HEK293T (cell line): ENCODE results near the gene PLK3.
"Not testable (repeated sequence)": the region's sequence is repeated elsewhere in the genome, so short reads cannot be mapped to it uniquely, and the experiment has no call there.

ENCODE experiments used
- CTCF ChIA-PET: fragments of 350-600 bp; formaldehyde crosslinking; extraction: SDS; loops from one replicate; lab custom pipeline; 2021; ENCODE audit warnings: antibody characterized with exemption, inconsistent platforms; lab: Yijun Ruan, JAX
- POLR2A ChIA-PET: fragments of 350-600 bp; formaldehyde crosslinking; extraction: SDS; loops from one replicate; lab custom pipeline; 2020; ENCODE audit warnings: antibody characterized with exemption, inconsistent platforms; lab: Yijun Ruan, JAX
- DNase-seq: peaks from one replicate; pipeline ENCODE4 v3.0.0; 2012; ENCODE audit warnings: mixed read lengths; ENCODE audit errors: extremely low spot score
- ARNT ChIP-seq: fragments of 450-650 bp; IDR thresholded peaks from 2 replicates; pipeline ENCODE4 v1.6.1; 2017; ENCODE audit warnings: mild to moderate bottlenecking
- BHLHE40 ChIP-seq: fragments of 450-650 bp; IDR thresholded peaks from 2 replicates; pipeline ENCODE4 v1.6.1; 2016; ENCODE audit warnings: mild to moderate bottlenecking, moderate library complexity, borderline replicate concordance
- CTBP1 ChIP-seq: fragments of 450-650 bp; IDR thresholded peaks from 2 replicates; pipeline ENCODE4 v1.6.1; 2016; ENCODE audit warnings: borderline replicate concordance
- ELF4 ChIP-seq: fragments of 450-650 bp; IDR thresholded peaks from 2 replicates; pipeline ENCODE4 v1.6.1; 2017; ENCODE audit warnings: antibody characterized with exemption
- FOXA1 ChIP-seq: fragments of 450-650 bp; IDR thresholded peaks from 2 replicates; pipeline ENCODE4 v1.6.1; 2016; ENCODE audit warnings: mild to moderate bottlenecking
- FOXK2 ChIP-seq: fragments of 450-650 bp; IDR thresholded peaks from 2 replicates; pipeline ENCODE4 v1.6.1; 2016; ENCODE audit warnings: mild to moderate bottlenecking
- FOXM1 ChIP-seq: fragments of 450-650 bp; IDR thresholded peaks from 2 replicates; pipeline ENCODE4 v1.6.1; 2017; ENCODE audit warnings: mild to moderate bottlenecking, borderline replicate concordance
- HDGF ChIP-seq: fragments of 450-650 bp; IDR thresholded peaks from 2 replicates; pipeline ENCODE4 v1.6.1; 2017; ENCODE audit warnings: antibody characterized with exemption, borderline replicate concordance
- L3MBTL2 ChIP-seq: fragments of 450-650 bp; conservative IDR thresholded peaks from 2 replicates; pipeline ENCODE4 v1.6.1; 2016; ENCODE audit warnings: mild to moderate bottlenecking
- LEF1 ChIP-seq: fragments of 450-650 bp; IDR thresholded peaks from 2 replicates; pipeline ENCODE4 v1.6.1; 2017; ENCODE audit warnings: mild to moderate bottlenecking, borderline replicate concordance
- NFRKB ChIP-seq: fragments of 450-650 bp; IDR thresholded peaks from 2 replicates; pipeline ENCODE4 v1.6.1; 2016; ENCODE audit warnings: mild to moderate bottlenecking, moderate library complexity
- SP1 ChIP-seq: fragments of 450-650 bp; IDR thresholded peaks from 2 replicates; pipeline ENCODE4 v1.6.1; 2017
- SUZ12 ChIP-seq: fragments of 450-650 bp; IDR thresholded peaks from 2 replicates; pipeline ENCODE4 v1.6.1; 2016; ENCODE audit warnings: mild to moderate bottlenecking
- TARDBP ChIP-seq: fragments of 450-650 bp; IDR thresholded peaks from 2 replicates; pipeline ENCODE4 v1.6.1; 2016
- ZNF384 ChIP-seq: fragments of 450-650 bp; IDR thresholded peaks from 2 replicates; pipeline ENCODE4 v1.6.1; 2016
- TF ChIP-seq, protein P1 (sequence below): fragments of 450-650 bp; IDR thresholded peaks from 2 replicates; pipeline ENCODE4 v1.6.1; 2016

Gene PLK3

DNA sequence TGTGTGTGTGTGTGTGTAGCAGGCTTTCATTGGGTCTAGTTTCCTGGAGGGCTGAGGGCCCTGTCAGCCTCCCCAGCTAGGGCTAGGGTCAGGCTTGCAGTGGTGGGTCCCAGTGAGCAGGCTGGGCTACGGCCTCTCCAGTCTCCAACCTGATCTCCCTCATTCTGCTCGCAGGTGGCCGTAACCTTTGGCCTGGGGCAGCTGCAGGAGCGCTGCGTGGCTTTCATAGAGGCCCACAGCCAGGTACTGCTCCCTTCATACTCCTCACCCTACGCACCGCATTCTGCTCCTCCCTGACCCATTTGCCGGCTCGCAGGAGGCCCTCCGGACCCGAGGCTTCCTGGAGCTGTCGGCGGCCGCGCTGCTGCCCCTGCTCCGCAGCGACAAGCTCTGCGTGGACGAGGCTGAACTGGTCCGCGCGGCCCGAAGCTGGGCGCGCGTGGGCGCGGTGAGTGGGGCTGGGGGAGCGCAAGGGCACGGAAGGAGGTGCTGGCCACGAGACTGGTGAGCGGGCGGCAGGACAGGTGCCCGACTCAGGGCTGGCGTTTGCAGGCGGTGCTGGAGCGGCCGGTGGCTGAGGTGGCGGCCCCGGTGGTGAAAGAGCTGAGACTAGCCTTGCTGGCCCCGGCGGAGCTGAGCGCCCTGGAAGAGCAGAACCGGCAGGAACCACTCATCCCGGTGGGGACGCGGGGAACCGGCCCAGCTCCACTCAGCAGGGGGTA, 12.8 kb downstream of the PLK3 start:
- POLR2A ChIA-PET: interaction anchor here (0.9 to 2.9 kb wide), 2 partner anchors 13 to 38 kb away, joined by 4 to 7 read pairs; partner anchors contain the start of gene PLK3
- DNase-seq: no peak
- TF ChIP-seq ARNT: no peak
- no peak for TF ChIP-seq SUZ12
- no peak for TF ChIP-seq FOXA1
- TF ChIP-seq ELF4: no peak
- no peak for TF ChIP-seq FOXK2
- no peak for TF ChIP-seq BHLHE40
- TF ChIP-seq L3MBTL2: no peak
- no peak for TF ChIP-seq FOXM1
- TF ChIP-seq LEF1: no peak
- TF ChIP-seq, protein P1, sequence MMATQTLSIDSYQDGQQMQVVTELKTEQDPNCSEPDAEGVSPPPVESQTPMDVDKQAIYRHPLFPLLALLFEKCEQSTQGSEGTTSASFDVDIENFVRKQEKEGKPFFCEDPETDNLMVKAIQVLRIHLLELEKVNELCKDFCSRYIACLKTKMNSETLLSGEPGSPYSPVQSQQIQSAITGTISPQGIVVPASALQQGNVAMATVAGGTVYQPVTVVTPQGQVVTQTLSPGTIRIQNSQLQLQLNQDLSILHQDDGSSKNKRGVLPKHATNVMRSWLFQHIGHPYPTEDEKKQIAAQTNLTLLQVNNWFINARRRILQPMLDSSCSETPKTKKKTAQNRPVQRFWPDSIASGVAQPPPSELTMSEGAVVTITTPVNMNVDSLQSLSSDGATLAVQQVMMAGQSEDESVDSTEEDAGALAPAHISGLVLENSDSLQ: no peak
- TF ChIP-seq ZNF384: no peak
- TF ChIP-seq TARDBP: no peak
- no peak for TF ChIP-seq HDGF
- TF ChIP-seq SP1: no peak
- TF ChIP-seq CTBP1: no peak
- TF ChIP-seq NFRKB: no peak
- CTCF ChIA-PET: no interaction called here

DNA sequence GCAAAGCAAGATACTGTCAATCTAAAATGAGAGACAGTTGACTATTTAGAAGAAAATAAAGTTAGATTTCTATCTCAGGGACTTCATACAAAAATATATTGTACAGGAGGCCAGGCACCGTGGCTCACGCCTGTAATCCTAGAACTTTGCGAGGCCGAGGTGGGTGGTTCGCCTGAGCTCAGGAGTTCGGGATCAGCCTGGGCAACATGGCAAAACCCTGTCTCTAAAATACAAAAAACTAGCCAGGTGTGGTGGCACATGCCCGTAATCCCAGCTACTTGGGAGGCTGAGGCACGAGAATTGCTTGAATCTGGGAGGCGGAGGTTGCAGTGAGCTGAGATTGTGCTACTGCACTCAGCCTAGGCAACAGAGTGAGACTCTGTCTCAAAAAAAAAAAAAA, 15.7 kb downstream of the PLK3 start:
- POLR2A ChIA-PET: interaction anchor here (0.9 to 1.2 kb wide), 2 partner anchors 16 to 40 kb away, joined by 3 read pairs; partner anchors contain the start of genes PLK3 and RPS8
- CTCF ChIA-PET: not testable (repeated sequence)

DNA sequence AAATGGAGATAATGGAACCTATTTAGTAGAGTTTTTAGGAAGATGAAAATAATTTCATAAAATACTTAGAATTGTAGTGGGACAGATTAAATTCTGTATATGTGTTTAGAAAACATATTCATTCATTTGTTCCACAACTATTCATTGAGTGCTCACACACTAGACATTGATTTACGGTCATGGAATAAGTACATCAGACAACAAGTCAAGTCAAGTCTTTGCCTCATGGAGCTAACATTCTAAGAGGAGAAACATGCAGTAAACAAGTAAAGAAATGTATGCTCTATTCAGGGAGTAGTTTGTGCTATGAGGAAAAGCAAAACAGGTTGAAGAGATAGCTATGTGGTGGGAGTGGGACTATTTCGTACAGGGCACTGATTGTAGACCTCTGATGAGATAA, 17.1 kb downstream of the PLK3 start:
- CTCF ChIA-PET: no interaction called here
- POLR2A ChIA-PET: interaction anchor here (1.6 to 6.8 kb wide), 3 partner anchors 9 to 96 kb away, joined by 8 to 137 read pairs (median 60); partner anchors contain the start of genes BTBD19, DYNLT4 and PLK3
- DNase-seq: no peak
- TF ChIP-seq, protein P1: no peak
- TF ChIP-seq SP1 (no peak), ZNF384 (no peak)

More for the DNA sequence above, 15.7 kb downstream of the PLK3 start:
- not testable (repeated sequence) for DNase-seq

DNA sequence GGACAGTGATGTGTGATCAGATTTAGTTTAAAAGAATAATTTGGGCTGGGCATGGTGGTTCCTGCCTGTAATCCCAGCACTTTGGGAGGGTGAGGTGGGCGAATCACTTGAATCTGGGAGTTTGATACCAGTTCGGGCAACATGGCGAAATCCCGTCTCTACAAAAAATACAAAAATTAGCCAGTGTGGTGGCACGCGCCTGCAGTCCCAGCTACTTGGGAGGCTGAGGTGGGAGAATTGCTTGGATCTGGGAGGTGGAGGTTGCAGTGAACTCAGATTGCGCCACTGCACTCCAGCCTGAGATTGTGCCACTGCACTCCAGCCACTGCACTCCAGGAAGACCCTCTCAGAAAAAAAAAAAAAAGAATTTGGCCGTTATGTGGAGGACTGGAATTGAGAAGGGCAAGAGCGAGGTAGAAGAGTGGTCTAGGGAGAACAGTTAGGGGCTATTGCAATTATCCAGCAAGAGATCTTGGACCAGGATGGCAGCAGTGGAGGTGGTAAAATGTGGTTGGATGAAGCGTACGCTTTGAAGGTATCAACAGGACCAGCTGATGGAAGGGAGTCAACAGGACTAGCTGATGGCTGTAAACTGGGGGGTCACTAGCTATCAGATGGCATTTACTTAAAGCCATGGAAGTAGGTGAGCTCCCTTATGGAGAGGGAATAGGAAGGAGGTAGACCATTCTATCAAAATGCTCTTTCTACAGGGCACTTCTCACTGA, 17.8 kb downstream of the PLK3 start:
- TF ChIP-seq ARNT: no peak
- TF ChIP-seq ZNF384: no peak
- no peak for TF ChIP-seq SP1
- TF ChIP-seq, protein P1: no peak
- no peak for TF ChIP-seq HDGF
- CTCF ChIA-PET: interaction anchor here (0.7 kb wide), 1 partner anchor 25 kb away, joined by 3 read pairs; no protein-coding TSS in a partner anchor
- POLR2A ChIA-PET: interaction anchor here (1.6 to 6.8 kb wide), 3 partner anchors 9 to 96 kb away, joined by 8 to 137 read pairs (median 60); partner anchors contain the start of genes BTBD19, DYNLT4 and PLK3

DNA sequence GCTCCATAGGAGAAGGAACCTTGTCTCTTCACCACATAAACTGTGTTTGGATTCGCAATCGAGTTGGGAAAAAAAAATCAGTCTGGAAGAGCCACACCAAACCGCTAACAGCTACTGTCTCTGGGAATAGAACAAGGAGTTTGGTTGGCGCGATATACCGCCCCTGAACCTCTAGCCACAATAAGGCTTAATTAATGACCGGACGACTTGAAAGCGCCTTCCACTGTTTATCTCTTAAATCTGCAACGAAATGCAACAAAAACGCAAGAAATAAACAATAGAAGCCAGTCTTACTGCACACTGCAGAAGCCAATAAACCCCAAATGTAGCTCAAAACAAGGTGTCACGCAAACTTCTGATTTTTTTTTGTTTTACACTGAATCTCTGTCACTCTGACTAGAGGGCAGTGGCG, 19.0 kb downstream of the PLK3 start:
- CTCF ChIA-PET: interaction anchor here (0.6 to 1.4 kb wide), 6 partner anchors 19 to 574 kb away, joined by 3 to 8 read pairs (median 4); partner anchors contain the start of gene PLK3

More for the DNA sequence above, 17.8 kb downstream of the PLK3 start:
- no peak for DNase-seq

DNA sequence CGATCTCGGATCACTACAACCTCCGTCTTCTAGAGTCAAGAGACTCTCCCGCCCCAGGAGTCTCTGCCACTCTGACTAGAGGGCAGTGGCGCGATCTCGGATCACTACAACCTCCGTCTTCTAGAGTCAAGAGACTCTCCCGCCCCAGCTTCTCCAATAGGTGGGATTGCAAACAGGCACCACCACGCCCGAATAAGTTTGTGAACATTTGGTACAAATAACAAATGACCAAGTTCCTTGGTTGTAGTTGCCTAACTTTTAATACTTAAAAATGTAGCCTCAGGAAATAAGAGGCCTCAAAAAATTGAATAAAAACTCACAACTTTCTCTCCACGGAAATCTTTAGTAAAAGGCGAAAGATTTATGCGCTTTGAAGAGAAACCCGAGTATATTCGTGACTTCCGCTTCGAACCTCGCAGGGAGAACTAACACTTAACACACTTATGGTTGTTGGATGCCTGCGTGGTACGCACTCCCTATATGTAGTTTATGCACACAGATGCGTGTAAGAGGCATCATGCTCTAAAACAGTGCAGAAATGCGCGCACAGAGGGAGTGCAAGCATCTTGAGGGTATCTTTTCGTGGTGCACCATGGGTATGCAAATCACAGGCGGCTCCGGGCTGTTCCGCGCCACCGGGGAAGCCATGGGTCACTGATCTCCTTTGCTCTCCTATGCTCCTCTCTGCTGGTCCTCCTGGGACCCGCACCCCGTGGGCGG, 19.6 kb downstream of the PLK3 start:
- CTCF ChIA-PET: interaction anchor here (0.6 to 1.4 kb wide), 5 partner anchors 20 to 574 kb away, joined by 3 to 8 read pairs (median 4); partner anchors contain the start of gene PLK3
- DNase-seq: peak; percentile 85
- peak; percentile 60; the same call in 1 of the 2 replicates for TF ChIP-seq NFRKB
- no peak for TF ChIP-seq L3MBTL2
- peak; percentile 70; the same call in 1 of the 2 replicates for TF ChIP-seq TARDBP
- TF ChIP-seq, protein P1: peak; percentile 75
- no peak for TF ChIP-seq SP1
- TF ChIP-seq ARNT: peak; percentile 65; the same call in 1 of the 2 replicates
- peak; percentile 46; the same call in 1 of the 2 replicates for TF ChIP-seq BHLHE40
- no peak for TF ChIP-seq FOXA1
- peak; percentile 48 for TF ChIP-seq CTBP1
- TF ChIP-seq SUZ12: peak; percentile 78
- TF ChIP-seq FOXK2: peak; percentile 65; the same call in 1 of the 2 replicates
- peak; percentile 38; the same call in 1 of the 2 replicates for TF ChIP-seq FOXM1
- peak; percentile 99 for TF ChIP-seq ELF4
- POLR2A ChIA-PET: interaction anchor here (0.6 to 6.8 kb wide), 37 partner anchors 11 to 1113 kb away, joined by 3 to 137 read pairs (median 4); partner anchors contain the start of genes BEST4, BTBD19, DYNLT4 and EIF2B3

More for the DNA sequence above, 19.0 kb downstream of the PLK3 start:
- POLR2A ChIA-PET: interaction anchor here (0.6 to 6.8 kb wide), 34 partner anchors 11 to 1112 kb away, joined by 3 to 137 read pairs (median 4); partner anchors contain the start of genes BEST4, BTBD19, DYNLT4 and EIF2B3
- DNase-seq: peak; percentile 34
- no peak for TF ChIP-seq SUZ12
- no peak; the same call in 1 of the 2 replicates for TF ChIP-seq FOXK2
- TF ChIP-seq CTBP1: no peak; the same call in 1 of the 2 replicates
- no peak; the same call in 1 of the 2 replicates for TF ChIP-seq BHLHE40
- TF ChIP-seq ZNF384: peak; percentile 75; the same call in 1 of the 2 replicates
